Trophoblast cell (in vitro differentiated cells and primary cell): ENCODE data around the gene HSP90AB1.

Experiments used
- DNase-seq, 2 donors: peaks; one replicate each; pipeline ENCODE4 v3.0.0-alpha.2; 2016
- H2AFZ ChIP-seq: 2 replicates; pipeline ENCODE4 v1.6.1; 2013; ENCODE audit warnings: low read length, moderate library complexity, mild to moderate bottlenecking; ENCODE audit not compliant: insufficient read depth, poor library complexity
- H2AK5ac ChIP-seq: 2 replicates; pipeline ENCODE4 v1.6.1; 2013; ENCODE audit warnings: mild to moderate bottlenecking, low read length
- H2BK120ac ChIP-seq: 2 replicates; pipeline ENCODE4 v1.6.1; 2013; ENCODE audit warnings: low read length, mild to moderate bottlenecking, moderate library complexity; ENCODE audit not compliant: insufficient read depth, poor library complexity
- H2BK12ac ChIP-seq: 2 replicates; pipeline ENCODE4 v1.6.1; 2013; ENCODE audit warnings: mild to moderate bottlenecking, low read length, moderate library complexity
- H2BK5ac ChIP-seq: 2 replicates; pipeline ENCODE4 v1.6.1; 2013; ENCODE audit warnings: low read length, low read depth, moderate library complexity, mild to moderate bottlenecking; ENCODE audit not compliant: poor library complexity
- H3K14ac ChIP-seq: 2 replicates; pipeline ENCODE4 v1.6.1; 2013; ENCODE audit warnings: mild to moderate bottlenecking, low read length
- H3K18ac ChIP-seq: 2 replicates; pipeline ENCODE4 v1.6.1; 2013; ENCODE audit warnings: mild to moderate bottlenecking, low read length
- H3K23ac ChIP-seq: 2 replicates; pipeline ENCODE4 v1.6.1; 2013; ENCODE audit warnings: low read length
- H3K27ac ChIP-seq: 2 replicates; pipeline ENCODE4 v1.5.1; 2013; ENCODE audit warnings: low read depth, mild to moderate bottlenecking, inconsistent platforms, low read length, moderate library complexity
- H3K27me3 ChIP-seq: 2 replicates; pipeline ENCODE4 v1.6.1; 2013; ENCODE audit warnings: inconsistent platforms, mild to moderate bottlenecking, low read length, moderate library complexity; ENCODE audit not compliant: insufficient read depth
- H3K36me3 ChIP-seq, 2 experiments: 1 replicate in 1 of 2; 2 replicates in 1 of 2; pipeline ENCODE4 v1.6.1; 2013; ENCODE audit warnings: low read length in 2 of 2, mild to moderate bottlenecking in 2 of 2, moderate library complexity in 1 of 2; ENCODE audit not compliant: insufficient read depth in 2 of 2, control insufficient read depth in 1 of 2
- H3K4ac ChIP-seq: 2 replicates; pipeline ENCODE4 v1.6.1; 2013; ENCODE audit warnings: low read depth, mild to moderate bottlenecking, low read length, moderate library complexity
- H3K4me1 ChIP-seq, 2 experiments: 1 replicate in 1 of 2; 2 replicates in 1 of 2; pipeline ENCODE4 v1.6.1; 2013; ENCODE audit warnings: low read length in 2 of 2, mild to moderate bottlenecking in 2 of 2, moderate library complexity in 1 of 2; ENCODE audit not compliant: insufficient read depth in 2 of 2, control insufficient read depth in 1 of 2
- H3K4me2 ChIP-seq: 2 replicates; pipeline ENCODE4 v1.6.1; 2013; ENCODE audit warnings: inconsistent platforms, mild to moderate bottlenecking, low read length, moderate library complexity
- H3K4me3 ChIP-seq: 2 replicates; pipeline ENCODE4 v1.5.1; 2013; ENCODE audit warnings: mild to moderate bottlenecking, low read depth, low read length, inconsistent platforms
- H3K79me1 ChIP-seq: one replicate; pipeline ENCODE4 v1.6.1; 2013; ENCODE audit warnings: low read length
- H3K79me2 ChIP-seq: 2 replicates; pipeline ENCODE4 v1.6.1; 2013; ENCODE audit warnings: low read length, mild to moderate bottlenecking; ENCODE audit not compliant: control insufficient read depth, insufficient read depth, poor library complexity
- H3K9ac ChIP-seq: 2 replicates; pipeline ENCODE4 v1.6.1; 2013; ENCODE audit warnings: mild to moderate bottlenecking, low read length
- H3K9me3 ChIP-seq: 2 replicates; pipeline ENCODE4 v1.6.1; 2013; ENCODE audit warnings: low read depth, mild to moderate bottlenecking, control low read depth, inconsistent platforms, low read length; ENCODE audit not compliant: insufficient read depth
- H4K12ac ChIP-seq: 2 replicates; pipeline ENCODE4 v1.6.1; 2013; ENCODE audit warnings: low read depth, mild to moderate bottlenecking, low read length, moderate library complexity
- H4K8ac ChIP-seq: 2 replicates; pipeline ENCODE4 v1.6.1; 2013; ENCODE audit warnings: low read depth, mild to moderate bottlenecking, low read length, moderate library complexity
- H4K91ac ChIP-seq: one replicate; pipeline ENCODE4 v1.6.1; 2013; ENCODE audit warnings: low read depth, mild to moderate bottlenecking, low read length, moderate library complexity
- WGBS: extraction: QIAGEN DNeasy Blood & Tissue Kit; methylation state at CpG from one replicate; pipeline ENCODE4 v1.1.7; 2013; ENCODE audit warnings: missing lambda C conversion rate; ENCODE audit not compliant: insufficient read length, insufficient coverage; ENCODE audit errors: extremely low coverage; 5-methylcytosine and 5-hydroxymethylcytosine counted together

Gene HSP90AB1

DNA sequence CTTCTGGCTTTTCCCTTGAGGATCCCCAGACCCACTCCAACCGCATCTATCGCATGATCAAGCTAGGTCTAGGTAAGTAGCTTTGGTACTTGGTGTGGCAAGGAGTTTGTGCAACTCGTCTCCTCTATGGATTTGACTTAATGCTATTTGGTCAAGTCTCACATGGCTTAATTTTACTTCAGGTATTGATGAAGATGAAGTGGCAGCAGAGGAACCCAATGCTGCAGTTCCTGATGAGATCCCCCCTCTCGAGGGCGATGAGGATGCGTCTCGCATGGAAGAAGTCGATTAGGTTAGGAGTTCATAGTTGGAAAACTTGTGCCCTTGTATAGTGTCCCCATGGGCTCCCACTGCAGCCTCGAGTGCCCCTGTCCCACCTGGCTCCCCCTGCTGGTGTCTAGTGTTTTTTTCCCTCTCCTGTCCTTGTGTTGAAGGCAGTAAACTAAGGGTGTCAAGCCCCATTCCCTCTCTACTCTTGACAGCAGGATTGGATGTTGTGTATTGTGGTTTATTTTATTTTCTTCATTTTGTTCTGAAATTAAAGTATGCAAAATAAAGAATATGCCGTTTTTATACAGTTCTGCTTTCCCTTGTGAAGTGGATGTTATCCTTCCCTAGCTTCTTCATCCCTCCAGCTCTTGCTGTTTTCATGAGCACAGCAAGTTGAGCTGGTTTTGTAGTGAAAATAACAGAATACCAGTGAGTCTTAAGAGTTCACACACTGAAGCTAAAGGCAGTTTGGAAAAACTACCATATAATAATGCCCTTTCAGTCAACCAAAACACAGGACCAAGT is 6.6 kb downstream of the HSP90AB1 start:
- no CpG with 5 or more reads among the region's 10 CpGs for WGBS
- H2BK12ac ChIP-seq, result no peak overlapping the region

DNA sequence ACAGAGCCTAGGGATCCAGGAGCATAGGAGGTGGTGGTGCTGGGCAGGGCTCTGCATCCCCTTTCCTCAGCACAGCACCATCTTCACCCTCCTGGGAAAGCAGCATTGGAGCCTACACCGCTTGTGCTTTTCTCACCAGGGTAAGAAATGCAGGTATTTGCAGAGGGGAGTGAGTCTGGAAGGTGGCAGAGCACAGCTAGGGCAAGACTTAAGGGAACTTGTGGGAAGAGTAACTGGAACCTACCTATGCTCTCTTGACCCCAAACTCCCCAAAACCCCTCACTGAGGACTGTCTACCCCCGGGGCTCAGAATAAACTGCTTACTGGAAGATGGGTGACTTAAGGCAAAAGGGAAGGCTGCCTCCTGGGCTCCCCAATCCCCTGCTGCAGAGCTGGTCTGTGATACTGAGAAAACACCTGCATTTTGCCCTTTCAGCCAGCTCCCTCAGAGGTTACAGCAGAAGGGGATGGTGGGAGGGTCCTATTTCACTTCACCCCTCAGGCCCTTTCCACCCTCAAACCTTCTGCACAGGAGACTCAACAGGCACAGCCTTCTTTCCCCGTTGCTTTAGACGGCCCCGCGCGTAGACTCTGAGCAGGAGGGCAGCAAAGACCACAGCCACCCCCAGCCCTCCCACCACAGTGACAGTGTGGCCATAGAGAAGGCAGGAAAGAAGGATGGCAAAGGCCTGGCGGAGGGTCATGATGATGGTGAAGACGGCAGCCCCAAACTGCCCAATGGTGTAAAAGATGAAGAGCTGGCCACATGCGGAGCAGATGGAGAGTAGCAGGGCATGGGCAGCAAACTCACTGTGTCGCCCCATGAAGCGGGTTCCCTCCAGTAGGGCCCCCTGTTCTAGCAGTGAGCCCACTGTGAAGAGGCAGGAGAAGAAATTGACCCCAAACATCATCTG is 7.5 kb downstream of the HSP90AB1 start:
- Histone ChIP-seq H4K91ac (no peak overlapping the region), H3K4me1 (peaks cover 9% of the 10 kb centered on the region in 2 experiments), H2BK5ac (no peak overlapping the region), H2BK120ac (no peak overlapping the region), H3K9ac (no peak overlapping the region), H3K27ac (no peak overlapping the region), H3K4me3 (peak overlapping the region; percentile 2), H4K12ac (no peak overlapping the region), H3K36me3 (peaks cover 45 to 67% of the 10 kb centered on the region in 2 experiments), H3K14ac (no peak overlapping the region), H3K18ac (no peak overlapping the region), H3K79me2 (peaks cover 8% of the 10 kb centered on the region), H3K27me3 (no peaks in the 10 kb centered on the region), H2AK5ac (no peak overlapping the region), H3K79me1 (peaks cover 9% of the 10 kb centered on the region), H3K4me2 (no peak overlapping the region), H3K23ac (no peak overlapping the region), H3K9me3 (no peaks in the 10 kb centered on the region), H3K4ac (no peak overlapping the region), H4K8ac (no peak overlapping the region), H2AFZ (no peak overlapping the region), H2BK12ac (no peak overlapping the region)
- no CpG with 5 or more reads among the region's 12 CpGs for WGBS
- DNase-seq, result peak in 1 of 2 donors; percentile 33

More for the DNA sequence above, 6.6 kb downstream of the HSP90AB1 start:
- Histone ChIP-seq H3K4ac (no peak overlapping the region), H3K79me2 (peaks cover 13% of the 10 kb centered on the region), H3K4me2 (no peak overlapping the region), H2BK120ac (no peak overlapping the region), H3K23ac (no peak overlapping the region), H4K91ac (no peak overlapping the region), H4K8ac (no peak overlapping the region), H3K4me1 (peaks cover 9 to 14% of the 10 kb centered on the region in 2 experiments), H3K4me3 (no peak overlapping the region), H4K12ac (no peak overlapping the region), H3K9me3 (no peaks in the 10 kb centered on the region), H3K14ac (no peak overlapping the region), H3K36me3 (peaks cover 43 to 71% of the 10 kb centered on the region in 2 experiments), H2AK5ac (no peak overlapping the region), H3K9ac (no peak overlapping the region), H3K18ac (no peak overlapping the region), H2AFZ (no peak overlapping the region), H3K79me1 (peaks cover 9% of the 10 kb centered on the region), H3K27ac (no peak overlapping the region), H2BK5ac (no peak overlapping the region), H3K27me3 (no peaks in the 10 kb centered on the region)
- DNase-seq, result peak; percentile 33 to 63

DNA sequence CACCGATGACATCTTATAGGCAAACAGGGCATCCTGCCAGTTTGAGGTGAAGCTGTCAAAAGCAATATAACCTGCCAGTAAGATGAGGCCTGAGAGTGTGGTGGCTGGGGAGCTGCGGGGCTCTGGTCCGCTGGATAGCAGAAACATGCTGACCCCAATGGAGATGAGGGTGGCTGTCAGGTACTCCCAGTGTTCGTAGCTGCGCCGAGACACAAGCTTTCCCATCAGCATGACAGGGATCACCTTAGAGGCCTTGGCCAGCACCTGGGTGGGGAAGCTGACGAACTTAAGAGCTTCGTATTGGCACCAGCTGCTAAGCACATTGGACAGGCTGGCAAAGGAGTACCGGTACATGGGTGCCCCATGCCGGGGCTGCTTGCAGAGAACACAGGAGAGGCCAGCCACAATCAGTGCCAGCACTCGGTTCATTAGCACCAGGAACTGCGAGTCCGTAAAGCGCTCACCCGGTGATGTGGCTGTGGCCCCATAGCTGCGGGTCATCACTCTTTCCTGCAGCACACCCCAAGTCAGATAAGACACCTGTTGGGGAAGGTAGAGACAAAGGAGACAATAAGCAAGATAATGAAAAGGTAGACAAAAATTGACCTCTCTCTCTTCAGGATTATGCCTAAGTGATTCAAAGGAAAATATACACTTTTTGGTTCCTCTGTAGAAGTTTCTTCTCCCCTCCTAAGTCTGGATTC is 8.4 kb downstream of the HSP90AB1 start:
- H3K14ac ChIP-seq, result no peak overlapping the region
- no peak overlapping the region for H4K91ac ChIP-seq
- H3K4me1 ChIP-seq, result peaks cover 9% of the 10 kb centered on the region in 2 experiments
- no peak overlapping the region for H3K9ac ChIP-seq
- no peak overlapping the region for H3K18ac ChIP-seq
- no peak overlapping the region for H3K23ac ChIP-seq
- H3K27ac ChIP-seq, result no peak overlapping the region
- no peaks in the 10 kb centered on the region for H3K27me3 ChIP-seq
- H3K9me3 ChIP-seq, result no peaks in the 10 kb centered on the region
- no peak overlapping the region for H2BK120ac ChIP-seq
- H3K79me1 ChIP-seq, result peaks cover 9% of the 10 kb centered on the region
- peaks cover 48 to 67% of the 10 kb centered on the region in 2 experiments for H3K36me3 ChIP-seq
- peaks cover 8% of the 10 kb centered on the region for H3K79me2 ChIP-seq
- no peak overlapping the region for H2BK12ac ChIP-seq
- no peak overlapping the region for H3K4me3 ChIP-seq
- H3K4me2 ChIP-seq, result no peak overlapping the region
- no peak overlapping the region for H4K8ac ChIP-seq
- no CpG with 5 or more reads among the region's 16 CpGs for WGBS
- no peak overlapping the region for H4K12ac ChIP-seq
- DNase-seq, result peak; percentile 26 to 44
- H2BK5ac ChIP-seq, result no peak overlapping the region
- H2AFZ ChIP-seq, result no peak overlapping the region
- H3K4ac ChIP-seq, result no peak overlapping the region
- H2AK5ac ChIP-seq, result no peak overlapping the region
